Lung (tissue), 12 donors: ENCODE measurements around the gene TRPV5. TPM values are rescaled to one million over a fixed set of nuclear protein-coding genes. Genes with fewer than 3 reads are reported as not detected.

Experiments used
- ATAC-seq: fragments of 200-7000 bp; cut with Tn5 transposase; one replicate; pipeline ENCODE4 v1.9.1; 2020; ENCODE audit warnings: moderate number of reproducible peaks; ENCODE audit not compliant: insufficient read depth, low FRiP score
- DNase-seq, 3 donors: peaks; one replicate each; pipeline ENCODE4 v3.0.0-alpha.2; 2013 to 2017
- H3K27ac ChIP-seq, 2 donors: one replicate each; pipeline ENCODE4 v1.5.1; 2013; ENCODE audit warnings: mild to moderate bottlenecking in 2 of 2, moderate library complexity in 2 of 2, control low read depth in 1 of 2, inconsistent platforms in 1 of 2, low read depth in 1 of 2, low read length in 1 of 2
- H3K27me3 ChIP-seq, 3 donors: one replicate each; pipeline ENCODE4 v1.5.1; 2013; ENCODE audit warnings: low read length in 2 of 3; ENCODE audit not compliant: control insufficient read depth in 3 of 3, insufficient read depth in 3 of 3
- H3K36me3 ChIP-seq, 4 donors: one replicate each; pipeline ENCODE4 v1.5.1; 2013; ENCODE audit warnings: low read length in 4 of 4, mild to moderate bottlenecking in 1 of 4, moderate library complexity in 1 of 4; ENCODE audit not compliant: control insufficient read depth in 4 of 4, insufficient read depth in 4 of 4
- H3K4me1 ChIP-seq, 5 donors: one replicate each; pipeline ENCODE4 v1.5.1; 2013; ENCODE audit warnings: low read length in 5 of 5, mild to moderate bottlenecking in 2 of 5, moderate library complexity in 1 of 5; ENCODE audit not compliant: control insufficient read depth in 5 of 5, insufficient read depth in 5 of 5
- H3K4me3 ChIP-seq: one replicate; pipeline ENCODE4 v1.5.1; 2013; ENCODE audit warnings: mild to moderate bottlenecking, control low read depth, moderate library complexity
- H3K9ac ChIP-seq, 2 donors: one replicate each; pipeline ENCODE4 v1.5.1; 2013; ENCODE audit warnings: low read length in 2 of 2, control low read depth in 1 of 2; ENCODE audit not compliant: insufficient read depth in 1 of 2
- H3K9me3 ChIP-seq, 4 donors: one replicate each; pipeline ENCODE4 v1.5.1; 2013; ENCODE audit warnings: low read length in 3 of 4, mild to moderate bottlenecking in 1 of 4, moderate library complexity in 1 of 4; ENCODE audit not compliant: control insufficient read depth in 4 of 4, insufficient read depth in 3 of 4
- CTCF ChIP-seq: IDR thresholded peaks from 2 replicates; pipeline ENCODE4 v1.5.1; 2012; ENCODE audit warnings: mild to moderate bottlenecking; ENCODE audit errors: control extremely low read depth, extremely low read depth
- WGBS, 2 donors: extraction: QIAGEN DNeasy Blood & Tissue Kit; methylation state at CpG; one replicate each; pipeline ENCODE4 v1.1.7; 2013; 5-methylcytosine and 5-hydroxymethylcytosine counted together
- polyA plus RNA-seq, 2 donors: library from polyadenylated mRNA; stranded (reverse); fragments of 200-250 nt; gene quantifications; one replicate each; pipeline ENCODE4 v1.2.1, GENCODE V29; 2013
- total RNA-seq, 2 donors: library from RNA; depleted of rRNA in 1 of 2; stranded (reverse); fragments of >200 nt in 1 of 2; gene quantifications; one replicate each; pipeline ENCODE4 v1.2.1, GENCODE V29; 2014 to 2021
- donor health status: control.
- donor health status: control.
- donor health status: Bipolar disorder and iron deficiency.
- donor health status: healthy.
- donor health status: DM: yes; HTN: yes; CAD: no.

TRPV5 gene
- total and polyA plus RNA-seq, 4 donors, result 0.05 TPM; not detected in 3

GRCh38 chr7:142940966-142941535 is 7.5 kb upstream of the TRPV5 start:
- Histone ChIP-seq H3K9me3 (no peaks in the 10 kb centered on the region), H3K36me3 (no peaks in the 10 kb centered on the region), H3K9ac (no peak overlapping the region), H3K4me1 (peaks cover 0 to 22% (median 5%) of the 10 kb centered on the region in 5 donors), H3K27ac (no peak overlapping the region), H3K27me3 (no peaks in the 10 kb centered on the region), H3K4me3 (no peak overlapping the region)
- ATAC-seq (no peak), DNase-seq (peak; percentile 71 to 88 (median 75))
- no peak for TF ChIP-seq CTCF
- 42 to 50% methylated on average over 10 of the region's 10 CpGs for WGBS, 2 donors

DNA sequence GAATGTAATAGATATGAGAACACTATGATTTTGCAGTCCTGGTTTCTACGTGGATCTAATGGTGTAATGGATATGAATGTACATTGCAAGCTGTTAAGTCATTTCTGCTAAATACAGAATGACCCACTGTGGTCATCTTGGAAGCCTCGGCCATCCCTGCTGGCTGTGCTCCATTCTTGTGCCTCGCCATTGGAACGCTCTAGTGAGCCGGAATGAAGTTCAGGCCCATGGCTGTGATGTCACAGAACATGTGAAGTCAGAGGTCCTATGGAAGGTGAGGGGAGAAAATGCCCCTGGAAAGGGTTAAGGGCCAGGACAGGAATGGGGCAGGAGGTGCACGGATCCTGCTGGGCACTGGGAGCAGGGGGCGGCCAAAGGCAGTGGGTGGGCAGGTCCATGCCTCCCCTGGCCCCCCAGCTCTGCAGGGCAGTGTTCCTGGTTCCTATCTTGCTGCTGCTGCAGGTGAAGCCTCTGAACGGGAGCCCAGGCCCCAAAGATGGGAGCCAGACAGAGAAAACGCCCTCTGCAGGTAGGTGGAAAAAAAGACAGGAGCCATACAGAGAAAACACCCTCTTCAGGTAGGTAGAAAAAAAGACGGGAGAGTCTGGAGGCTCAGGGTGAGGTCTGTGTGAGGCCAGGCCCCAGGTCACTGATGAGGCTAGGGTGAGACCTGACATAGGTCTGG is 5.8 kb upstream of the TRPV5 start, which contains the start of gene LLCFC1:
LLCFC1 (plus strand) TSS at position 259 of the 685 bp plus-strand sequence; CDS start at position 397, 138 bp downstream.
- Histone ChIP-seq H3K9ac (no peak within 1 kb of the TSS), H3K4me3 (no peak within 1 kb of the TSS), H3K4me1 (peaks cover 0 to 22% (median 5%) of the 10 kb centered on the region in 5 donors), H3K9me3 (no peaks in the 10 kb centered on the region), H3K36me3 (no peaks in the 10 kb centered on the region), H3K27ac (no peak within 1 kb of the TSS), H3K27me3 (no peaks in the 10 kb centered on the region)
- ATAC-seq (no peak), DNase-seq (no peak)
- 83 to 87% methylated on average over 10 of the region's 10 CpGs for WGBS, 2 donors
- TF ChIP-seq CTCF, result no peak

GRCh38 chr7:142938611-142939010 is 5.1 kb upstream of the TRPV5 start:
- H3K9ac ChIP-seq, result no peak overlapping the region
- ATAC-seq (no peak), DNase-seq (no peak)
- 95 to 97% methylated on average over 4 of the region's 4 CpGs for WGBS, 2 donors
- H3K4me1 ChIP-seq, result peaks cover 0 to 22% (median 5%) of the 10 kb centered on the region in 5 donors
- TF ChIP-seq CTCF, result no peak
- no peak overlapping the region for H3K4me3 ChIP-seq
- no peaks in the 10 kb centered on the region for H3K27me3 ChIP-seq
- no peaks in the 10 kb centered on the region for H3K9me3 ChIP-seq
- no peaks in the 10 kb centered on the region for H3K36me3 ChIP-seq
- no peak overlapping the region for H3K27ac ChIP-seq
